H1 (cell line): ENCODE results near the gene SLC24A4. TPM values are rescaled to one million over a fixed set of nuclear protein-coding genes. Genes with fewer than 3 reads are reported as not detected.

Experiments
- EGR1 ChIP-seq: IDR thresholded peaks from 2 replicates; pipeline ENCODE4 v1.6.1; 2011; ENCODE audit warnings: low read depth, low read length, borderline replicate concordance
- polyA plus RNA-seq, 7 experiments: library from polyadenylated mRNA; depleted of rRNA in 3 of 7; stranded (reverse) in 5 of 7; unstranded in 2 of 7; fragments of >200 nt in 5 of 7; fragments of 200-250 nt in 2 of 7; gene quantifications; 1 replicate in 5 of 7; 2 replicates in 1 of 7; 4 replicates in 1 of 7; pipeline versions ENCODE4 v1.2.1 to v1.2.3, GENCODE V29; 2011 to 2013; ENCODE audit warnings: missing spikeins in 2 of 7, mixed read lengths in 2 of 7
- total RNA-seq: library from RNA; stranded (reverse); fragmentation: NEBNext Ultra II Directional; extraction: Animal tissue kit (Norgen Biotek cat#: 25700); gene quantifications from 2 replicates; pipeline ENCODE4 v1.2.1, GENCODE V29; 2021
- TF ChIP-seq, protein P1 (sequence below), 3 experiments: IDR thresholded peaks; 1 replicate in 2 of 3; 2 replicates in 1 of 3; pipeline versions ENCODE4 v1.5.1 to v1.6.1; 2011; ENCODE audit warnings: low read length in 3 of 3, mild to moderate bottlenecking in 3 of 3, inconsistent platforms in 2 of 3, low read depth in 1 of 3, moderate library complexity in 1 of 3; ENCODE audit not compliant: insufficient read depth in 1 of 3; ENCODE audit errors: control extremely low read depth in 1 of 3

Gene SLC24A4
- total and polyA plus RNA-seq, 2 of the 8 experiments (the other 6 are each of a cell fraction or from before 2014, with no cell fraction given), result 0.27 to 0.89 TPM

DNA sequence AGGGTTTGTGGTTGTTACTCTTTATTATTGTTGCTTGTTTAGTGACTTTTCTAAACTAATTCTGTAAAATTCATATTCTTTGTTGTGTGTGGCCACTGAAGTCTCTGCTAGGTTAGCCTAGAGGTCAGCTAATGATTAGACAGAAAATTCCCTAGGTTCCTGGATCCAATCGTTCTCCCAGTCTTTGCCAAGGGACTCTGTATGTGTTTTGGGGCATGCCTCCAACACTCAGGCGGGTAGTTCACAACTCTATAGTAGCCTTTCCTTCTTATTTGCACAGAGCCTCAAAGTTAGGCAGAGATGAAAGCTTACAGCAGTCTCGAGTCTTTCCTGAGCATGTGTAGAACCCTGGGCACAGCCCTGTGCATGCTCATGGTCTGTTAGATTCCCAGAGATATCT lies 157.9 kb downstream of the SLC24A4 start (continued):
- TF ChIP-seq, protein P1, sequence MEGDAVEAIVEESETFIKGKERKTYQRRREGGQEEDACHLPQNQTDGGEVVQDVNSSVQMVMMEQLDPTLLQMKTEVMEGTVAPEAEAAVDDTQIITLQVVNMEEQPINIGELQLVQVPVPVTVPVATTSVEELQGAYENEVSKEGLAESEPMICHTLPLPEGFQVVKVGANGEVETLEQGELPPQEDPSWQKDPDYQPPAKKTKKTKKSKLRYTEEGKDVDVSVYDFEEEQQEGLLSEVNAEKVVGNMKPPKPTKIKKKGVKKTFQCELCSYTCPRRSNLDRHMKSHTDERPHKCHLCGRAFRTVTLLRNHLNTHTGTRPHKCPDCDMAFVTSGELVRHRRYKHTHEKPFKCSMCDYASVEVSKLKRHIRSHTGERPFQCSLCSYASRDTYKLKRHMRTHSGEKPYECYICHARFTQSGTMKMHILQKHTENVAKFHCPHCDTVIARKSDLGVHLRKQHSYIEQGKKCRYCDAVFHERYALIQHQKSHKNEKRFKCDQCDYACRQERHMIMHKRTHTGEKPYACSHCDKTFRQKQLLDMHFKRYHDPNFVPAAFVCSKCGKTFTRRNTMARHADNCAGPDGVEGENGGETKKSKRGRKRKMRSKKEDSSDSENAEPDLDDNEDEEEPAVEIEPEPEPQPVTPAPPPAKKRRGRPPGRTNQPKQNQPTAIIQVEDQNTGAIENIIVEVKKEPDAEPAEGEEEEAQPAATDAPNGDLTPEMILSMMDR (IDR thresholded peaks at IDR 0.05; ENCODE audit: control extremely low read depth in 1 of 3, insufficient read depth in 1 of 3, low read depth in 1 of 3, low read length in 3 of 3), result no peak
- TF ChIP-seq EGR1, result no peak
